ENCODE measurements around the gene ZNF407.

Gene ZNF407

GRCh38 chr18:74826572-74826971, 228.9 kb downstream of the ZNF407 start:
- no peak for DNase-seq (ENCODE audit: low read depth in 2 of 2)

DNA sequence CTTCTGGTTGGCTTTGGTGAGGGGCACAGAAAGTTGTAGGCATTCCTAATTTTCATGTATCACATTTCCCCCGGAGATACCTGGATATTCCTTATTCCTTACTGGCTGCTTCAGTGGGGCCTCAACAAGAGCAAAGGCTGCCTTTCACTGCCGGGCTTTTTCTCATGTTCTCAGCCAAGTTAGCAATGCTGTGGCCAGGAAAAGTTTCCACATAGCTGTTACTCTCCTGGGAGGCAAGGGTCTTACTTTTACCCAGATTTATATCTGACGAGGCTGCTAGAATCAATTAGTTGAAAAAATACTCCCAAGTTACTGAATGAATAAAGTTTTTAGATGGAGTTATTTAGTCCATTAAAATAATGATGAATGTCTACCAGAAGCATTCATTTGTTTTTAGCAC, 230.5 kb downstream of the ZNF407 start:
- DNase-seq (ENCODE audit: low read depth in 2 of 2): no peak

DNA sequence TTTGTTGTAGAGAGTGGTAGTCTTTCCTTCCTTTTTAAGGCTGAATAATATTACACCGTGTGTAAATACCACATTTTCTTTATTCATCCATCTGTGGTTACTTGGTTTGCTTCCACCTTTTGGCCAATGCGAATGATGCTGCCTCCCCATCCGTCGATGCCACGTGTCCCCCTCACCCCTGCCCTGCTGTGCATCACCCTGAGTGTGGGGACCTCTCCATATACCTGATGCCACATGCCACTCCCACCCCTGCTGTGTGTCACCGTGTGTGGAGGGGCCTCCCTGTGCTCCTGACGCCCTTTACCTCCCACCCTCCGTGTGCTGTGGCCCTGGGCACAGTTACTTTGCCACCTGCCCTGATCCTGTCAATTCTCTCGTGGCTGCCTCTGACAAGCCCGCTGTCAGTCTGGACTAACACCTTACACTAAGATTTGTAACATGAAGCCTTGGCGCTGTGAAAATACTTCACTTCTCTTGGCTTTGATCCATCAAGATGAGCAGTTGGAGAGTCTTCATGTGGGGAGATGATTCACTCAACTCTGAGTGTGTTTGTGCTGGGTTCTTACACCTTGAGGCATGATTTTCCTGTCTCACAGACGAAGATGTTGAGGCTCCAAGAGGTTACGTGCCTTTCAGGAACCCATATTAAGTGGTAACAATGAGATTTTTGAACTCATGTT, 234.0 kb downstream of the ZNF407 start:
- DNase-seq (ENCODE audit: low read depth in 2 of 2): no peak

DNA sequence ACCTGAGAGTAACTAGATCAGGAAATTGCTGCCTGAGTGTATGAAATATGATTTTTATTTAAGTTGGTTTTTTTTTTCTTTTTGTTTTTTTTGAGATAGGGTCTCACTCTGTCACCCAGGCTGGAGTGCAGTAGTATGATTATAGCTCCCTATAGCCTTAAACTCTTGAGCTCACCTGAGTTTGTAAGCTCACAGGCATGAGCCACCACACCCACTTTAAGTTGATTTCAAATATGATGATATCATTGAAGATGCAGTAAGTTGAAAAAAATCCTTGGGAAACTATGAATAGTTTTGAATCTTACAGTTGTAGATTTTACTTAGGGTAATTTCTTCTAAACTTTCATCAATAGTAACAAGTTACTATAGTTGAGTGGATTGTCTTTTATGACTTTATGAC, 234.7 kb downstream of the ZNF407 start:
- DNase-seq (ENCODE audit: low read depth in 2 of 2): no peak

DNA sequence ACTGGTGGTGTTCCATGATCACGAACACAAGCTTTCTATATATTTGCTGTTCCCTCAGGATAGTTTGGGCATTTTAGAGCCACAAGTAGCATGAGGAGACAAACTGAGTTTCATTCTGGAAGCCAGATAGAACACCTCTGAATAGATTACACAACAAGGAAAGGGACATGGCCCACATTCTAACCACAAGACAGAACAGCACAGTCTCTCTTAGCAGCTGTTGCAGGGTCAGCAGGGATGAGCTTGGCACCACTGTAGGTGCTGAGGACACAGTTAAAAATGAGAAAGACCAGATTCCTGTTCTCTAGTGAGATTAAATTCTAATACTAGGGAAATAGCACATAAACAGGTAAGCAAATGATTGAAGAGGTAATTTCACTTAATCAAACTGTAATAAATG, 235.3 kb downstream of the ZNF407 start:
- no peak for DNase-seq (ENCODE audit: low read depth in 2 of 2)

DNA sequence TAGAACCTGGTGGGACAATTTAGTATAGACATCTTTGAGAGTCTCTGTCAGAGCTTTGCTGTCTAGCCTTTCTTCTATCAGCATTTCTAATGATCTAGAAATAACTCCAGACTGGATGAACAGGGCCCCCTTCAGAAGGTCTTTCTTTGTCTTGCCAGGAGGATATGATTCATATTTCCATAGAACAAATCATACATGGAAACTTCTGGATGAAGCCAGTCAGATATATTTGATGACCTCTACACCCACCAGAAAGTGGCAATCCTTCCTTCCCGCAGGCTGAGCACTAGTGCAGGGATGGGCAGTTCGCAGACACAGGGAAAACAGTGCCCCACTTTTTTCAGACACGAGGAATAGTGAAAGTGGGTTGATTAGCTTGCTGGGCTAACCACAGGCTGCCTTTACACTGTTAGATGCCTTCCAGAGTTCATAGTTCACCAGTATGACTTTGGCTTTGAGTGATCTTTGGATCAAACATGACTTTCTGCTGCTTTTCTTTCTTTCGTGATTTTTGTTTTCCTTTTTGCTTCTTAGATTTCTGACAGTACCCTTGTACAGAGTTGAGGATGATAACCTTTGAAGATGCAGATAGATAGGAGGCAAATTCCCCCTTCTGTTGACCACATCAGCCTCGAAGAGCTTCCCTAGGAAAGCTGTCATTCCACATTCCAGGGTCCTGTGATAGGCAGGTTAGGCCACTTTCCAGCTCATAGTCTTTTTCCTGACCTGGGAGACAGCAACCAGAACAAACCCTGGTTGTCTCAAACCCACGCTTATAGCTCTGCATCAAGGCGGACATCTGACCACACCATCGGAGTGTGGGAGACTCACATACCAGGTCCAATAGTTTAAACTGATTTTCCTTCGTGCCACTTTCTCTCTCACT, 237.0 kb downstream of the ZNF407 start:
- DNase-seq (ENCODE audit: low read depth in 2 of 2): no peak

DNA sequence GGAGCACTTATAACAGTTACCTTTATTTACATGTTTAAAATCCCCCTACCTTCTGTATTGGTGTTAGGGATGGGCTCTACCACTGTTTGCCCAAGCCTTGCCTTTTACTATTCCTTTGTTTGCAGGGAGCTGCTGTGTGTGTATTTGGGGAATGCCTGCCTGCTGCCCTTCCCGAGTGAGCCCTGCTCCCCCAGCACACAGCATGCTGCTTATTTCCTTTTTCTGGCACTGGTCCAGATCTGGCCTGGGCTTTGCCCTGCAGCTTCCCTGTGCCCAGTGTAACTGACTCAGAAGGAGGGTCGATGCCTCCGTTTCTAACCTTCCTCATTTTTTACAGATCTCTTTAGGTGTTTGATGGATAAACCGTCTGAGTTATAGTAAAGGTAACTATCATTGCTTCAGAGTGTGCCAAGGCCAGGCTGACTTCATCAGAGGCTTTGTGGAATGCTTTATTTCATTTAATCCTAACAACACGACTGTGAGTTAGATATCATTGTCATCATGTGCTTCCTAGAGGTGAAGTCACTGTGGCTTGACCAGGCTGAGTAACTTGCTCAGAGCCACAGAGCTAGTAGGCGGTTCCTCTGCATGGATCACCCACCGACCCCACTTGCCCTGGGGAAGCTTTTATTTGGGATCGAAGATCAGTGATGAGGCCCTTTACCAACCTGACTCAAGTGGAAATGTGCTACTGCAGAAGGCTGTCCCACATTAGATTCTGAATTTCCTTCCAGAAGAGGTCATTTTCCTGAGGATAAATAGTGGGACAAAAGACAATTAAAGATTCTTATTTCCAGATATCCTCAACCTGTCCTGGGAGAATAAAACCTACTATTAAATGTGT, 238.8 kb downstream of the ZNF407 start:
- no peak for DNase-seq (ENCODE audit: low read depth in 2 of 2)

DNA sequence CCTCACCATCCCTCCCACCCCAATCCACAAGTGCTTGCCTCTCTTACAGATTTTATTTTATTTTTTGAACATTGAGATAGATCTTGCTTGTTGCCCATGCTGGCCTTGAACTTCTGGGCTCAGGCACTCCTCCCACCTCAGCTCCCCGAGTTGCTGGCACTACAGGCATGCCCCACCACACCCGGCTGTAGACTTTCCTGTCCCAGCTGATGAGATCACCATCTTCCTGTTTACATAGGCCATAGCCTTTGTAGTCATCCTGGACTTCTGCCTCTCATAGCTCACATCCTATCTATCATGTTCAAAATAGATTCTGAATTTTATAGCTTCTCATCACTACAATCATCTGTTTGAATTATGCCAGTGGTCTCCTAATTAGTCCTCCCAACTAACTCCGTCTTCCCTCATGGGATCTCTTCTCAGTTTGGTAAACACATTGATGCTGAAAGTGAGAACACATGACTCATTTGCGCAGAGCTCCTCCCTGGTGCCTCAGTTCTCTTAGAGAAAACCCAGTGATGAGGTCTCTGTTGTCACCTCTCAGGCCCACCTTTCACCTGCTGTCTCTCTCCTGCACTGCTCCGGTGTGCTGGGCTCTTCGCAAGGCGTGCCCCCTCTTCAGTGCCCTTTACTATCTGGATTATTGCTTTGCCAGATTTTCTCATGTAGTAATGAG, 243.0 kb downstream of the ZNF407 start:
- DNase-seq (ENCODE audit: low read depth in 2 of 2): no peak

- DNase-seq (ENCODE audit: low read depth in 2 of 2): no peak
Measured at GRCh38 chr18:74841248-74841647, 243.6 kb downstream of the ZNF407 start.

- DNase-seq (ENCODE audit: low read depth in 2 of 2): no peak
Measured at GRCh38 chr18:74849301-74849700, 251.6 kb downstream of the ZNF407 start.

DNA sequence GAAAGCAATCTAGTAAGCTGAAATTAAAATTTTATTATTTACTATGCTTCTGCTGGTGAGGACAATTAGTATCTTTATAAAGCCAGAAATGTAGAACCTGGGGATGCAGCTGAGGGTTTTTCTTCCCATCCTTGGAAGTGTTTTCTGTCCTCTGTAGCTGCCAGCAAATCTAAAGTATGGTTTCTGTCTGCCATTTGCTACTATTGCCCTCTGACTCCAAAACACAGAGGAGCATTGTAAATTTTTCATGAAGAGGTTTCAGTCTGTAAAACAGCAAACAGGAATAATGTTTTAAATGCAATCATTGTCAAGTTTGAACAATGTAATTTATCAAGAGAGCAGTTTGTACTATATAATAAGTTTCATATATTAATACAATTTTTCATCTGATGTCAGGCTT, 258.8 kb downstream of the ZNF407 start:
- DNase-seq (ENCODE audit: low read depth in 2 of 2): no peak

- DNase-seq (ENCODE audit: low read depth in 2 of 2): no peak
Measured at GRCh38 chr18:74856928-74857327, 259.3 kb downstream of the ZNF407 start.

DNA sequence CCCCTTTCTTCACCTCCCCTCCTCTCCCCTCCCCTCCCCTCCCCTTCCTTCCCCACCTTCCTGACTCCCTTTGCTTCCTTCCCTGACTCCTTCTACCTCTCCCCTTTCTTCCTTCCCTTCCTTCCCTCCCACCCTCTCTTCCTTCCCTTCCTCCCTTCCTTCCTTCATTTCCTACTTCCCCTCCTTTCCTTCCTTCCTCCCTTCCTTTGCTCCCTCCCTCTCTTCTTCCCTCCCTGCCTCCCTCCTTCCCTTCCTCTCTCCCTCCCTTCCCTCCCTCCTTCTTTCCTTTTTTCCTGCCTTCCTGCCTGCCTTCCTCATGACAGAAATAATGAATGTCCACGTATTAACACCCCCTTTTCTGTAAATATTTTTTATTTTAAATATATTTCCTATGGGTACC, 260.2 kb downstream of the ZNF407 start:
- no peak for DNase-seq (ENCODE audit: low read depth in 2 of 2)

DNA sequence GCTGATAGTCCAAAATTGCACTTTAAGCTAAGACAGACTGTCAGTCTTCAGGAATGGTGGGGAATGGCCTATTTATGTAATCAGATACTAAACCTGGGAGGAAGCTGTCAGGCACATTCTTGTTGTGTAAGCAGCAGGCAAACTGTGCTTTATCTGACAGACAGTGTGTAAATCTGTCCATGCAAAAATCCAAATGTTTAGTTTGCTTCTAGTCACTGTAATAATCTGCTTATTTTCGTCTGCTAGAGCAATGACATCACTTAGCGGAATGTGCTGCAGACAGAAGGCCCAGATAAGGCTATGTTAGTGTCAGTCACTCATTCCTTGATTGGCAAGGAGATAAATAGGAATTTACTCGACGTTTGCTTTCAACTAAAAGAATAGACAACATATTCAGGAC, 263.5 kb downstream of the ZNF407 start:
- no peak for DNase-seq (ENCODE audit: low read depth in 2 of 2)

- no peak for DNase-seq (ENCODE audit: low read depth in 2 of 2)
Measured at GRCh38 chr18:74862094-74862493, 264.4 kb downstream of the ZNF407 start.

- no peak for DNase-seq (ENCODE audit: low read depth in 2 of 2)
Measured at GRCh38 chr18:74866577-74866976, 268.9 kb downstream of the ZNF407 start.

GRCh38 chr18:74868461-74868860, 270.8 kb downstream of the ZNF407 start:
- no peak for DNase-seq (ENCODE audit: low read depth in 2 of 2)

GRCh38 chr18:74869904-74870863, 272.5 kb downstream of the ZNF407 start:
- DNase-seq (ENCODE audit: low read depth in 2 of 2): no peak

DNA sequence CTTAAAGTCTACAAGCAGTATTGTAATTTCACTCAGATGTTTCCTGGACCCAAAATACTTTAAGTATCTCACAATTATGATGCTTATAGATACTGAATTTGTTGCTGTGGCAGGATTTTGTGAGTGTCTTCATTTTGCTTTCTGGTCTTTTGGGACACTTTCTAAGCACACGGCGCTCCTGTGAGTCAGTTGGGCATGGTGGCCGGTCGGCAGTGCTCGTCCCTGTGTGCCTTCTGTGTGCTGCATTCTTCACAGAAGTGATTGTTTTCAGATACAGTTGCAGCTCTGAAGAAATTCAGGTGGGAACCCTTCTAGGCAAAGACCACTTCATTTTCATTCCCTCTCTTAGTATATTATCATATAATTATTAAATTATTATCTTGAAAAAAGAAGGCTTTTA, 273.3 kb downstream of the ZNF407 start:
- no peak for DNase-seq (ENCODE audit: low read depth in 2 of 2)

- DNase-seq (ENCODE audit: low read depth in 2 of 2): no peak
Measured at GRCh38 chr18:74873629-74874028, 276.0 kb downstream of the ZNF407 start.

DNA sequence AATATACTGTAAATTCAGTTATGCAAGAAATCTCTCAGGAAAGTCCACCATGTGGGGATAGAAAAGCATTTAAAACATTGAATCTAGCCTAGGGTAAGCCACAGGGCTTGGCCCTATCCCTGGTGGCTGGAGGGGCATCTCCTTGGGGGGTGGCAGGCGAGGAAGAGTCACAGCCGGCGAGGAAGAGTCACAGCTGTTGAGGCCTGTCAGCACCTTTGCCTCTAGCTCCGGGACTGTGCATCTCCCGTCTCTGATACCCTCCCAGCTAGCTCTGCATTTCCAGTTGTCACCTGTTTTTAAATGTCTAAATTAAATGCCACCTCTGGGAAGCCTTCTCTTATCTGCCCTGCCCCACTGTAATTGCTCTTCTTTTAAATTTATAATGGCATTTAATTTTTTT, 276.7 kb downstream of the ZNF407 start:
- no peak for DNase-seq (ENCODE audit: low read depth in 2 of 2)

Data from stimulated activated CD8-positive, alpha-beta memory T cell treated with anti-CD3 and anti-CD28 coated beads, Interleukin-15, amount 100 ng/mL, for 48 hours (primary cell).